Central memory CD4-positive, alpha-beta T cell (primary cell): ENCODE measurements around the gene SGSH.
"Not testable (repeated sequence)": the region's sequence is repeated elsewhere in the genome, so short reads cannot be mapped to it uniquely, and the experiment has no call there.

ENCODE experiments used
- DNase-seq: peaks from one replicate; pipeline ENCODE4 v3.0.0; 2022

Gene SGSH

GRCh38 chr17:80209765-80210164, 10.4 kb downstream of the SGSH start:
- DNase-seq = no peak

GRCh38 chr17:80208050-80208449, 12.1 kb downstream of the SGSH start:
- no peak for DNase-seq

- DNase-seq = no peak
Measured at GRCh38 chr17:80205811-80206210, 14.3 kb downstream of the SGSH start.

GRCh38 chr17:80204626-80205468, 15.3 kb downstream of the SGSH start:
- DNase-seq = no peak

- no peak for DNase-seq
Measured at GRCh38 chr17:80203471-80203963, 16.6 kb downstream of the SGSH start.

GRCh38 chr17:80202197-80202596, 17.9 kb downstream of the SGSH start:
- DNase-seq = no peak

GRCh38 chr17:80201446-80201845, 18.7 kb downstream of the SGSH start:
- no peak for DNase-seq

- DNase-seq = not testable (repeated sequence)
Measured at GRCh38 chr17:80199295-80199694, 20.8 kb downstream of the SGSH start.

GRCh38 chr17:80198144-80198661, 21.9 kb downstream of the SGSH start:
- no peak for DNase-seq

GRCh38 chr17:80196652-80197051, 23.5 kb downstream of the SGSH start:
- no peak for DNase-seq

GRCh38 chr17:80195671-80196529, 24.2 kb downstream of the SGSH start:
- DNase-seq = peak; percentile 52

GRCh38 chr17:80195141-80195540, 25.0 kb downstream of the SGSH start:
- no peak for DNase-seq

- DNase-seq = no peak
Measured at GRCh38 chr17:80191865-80192661, 28.1 kb downstream of the SGSH start.

- no peak for DNase-seq
Measured at GRCh38 chr17:80191192-80191591, 28.9 kb downstream of the SGSH start.

GRCh38 chr17:80190716-80191115, 29.4 kb downstream of the SGSH start:
- DNase-seq = no peak

- no peak for DNase-seq
Measured at GRCh38 chr17:80189611-80190010, 30.5 kb downstream of the SGSH start.

GRCh38 chr17:80187515-80187941, 32.6 kb downstream of the SGSH start:
- no peak for DNase-seq

GRCh38 chr17:80187090-80187489, 33.0 kb downstream of the SGSH start:
- no peak for DNase-seq

- no peak for DNase-seq
Measured at GRCh38 chr17:80185968-80186367, 34.2 kb downstream of the SGSH start.

- no peak for DNase-seq
Measured at GRCh38 chr17:80184423-80184714, 35.8 kb downstream of the SGSH start.

GRCh38 chr17:80183581-80184422, 36.3 kb downstream of the SGSH start:
- DNase-seq = no peak

- no peak for DNase-seq
Measured at GRCh38 chr17:80182845-80183223, 37.3 kb downstream of the SGSH start.
